ENCODE results near the gene AUTS2.

DNA sequence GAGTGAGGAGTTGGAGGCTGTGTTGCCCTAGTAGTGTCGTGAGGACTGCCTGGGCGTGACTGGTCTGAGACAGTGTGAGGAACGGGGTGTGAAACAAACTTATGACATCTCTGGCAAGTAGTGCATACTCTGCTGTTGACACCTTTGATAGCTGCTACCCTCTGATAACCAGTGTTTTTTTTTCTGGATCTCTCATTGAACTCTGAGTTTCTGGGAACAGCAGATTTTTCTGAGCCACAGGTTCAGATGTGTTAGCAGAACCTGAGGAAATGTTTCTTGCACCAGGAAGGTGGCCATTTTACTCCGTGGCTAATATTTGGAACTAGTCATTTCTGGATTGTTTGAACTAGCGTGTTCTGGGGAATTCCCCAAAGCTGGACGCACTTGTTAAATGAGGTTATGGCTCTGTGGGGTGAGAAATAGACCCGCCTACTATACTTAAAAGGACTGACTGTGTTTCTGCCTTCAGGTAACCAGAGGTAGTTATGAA lies 52.9 kb downstream of the AUTS2 start:
- TF ChIP-seq, protein P1, sequence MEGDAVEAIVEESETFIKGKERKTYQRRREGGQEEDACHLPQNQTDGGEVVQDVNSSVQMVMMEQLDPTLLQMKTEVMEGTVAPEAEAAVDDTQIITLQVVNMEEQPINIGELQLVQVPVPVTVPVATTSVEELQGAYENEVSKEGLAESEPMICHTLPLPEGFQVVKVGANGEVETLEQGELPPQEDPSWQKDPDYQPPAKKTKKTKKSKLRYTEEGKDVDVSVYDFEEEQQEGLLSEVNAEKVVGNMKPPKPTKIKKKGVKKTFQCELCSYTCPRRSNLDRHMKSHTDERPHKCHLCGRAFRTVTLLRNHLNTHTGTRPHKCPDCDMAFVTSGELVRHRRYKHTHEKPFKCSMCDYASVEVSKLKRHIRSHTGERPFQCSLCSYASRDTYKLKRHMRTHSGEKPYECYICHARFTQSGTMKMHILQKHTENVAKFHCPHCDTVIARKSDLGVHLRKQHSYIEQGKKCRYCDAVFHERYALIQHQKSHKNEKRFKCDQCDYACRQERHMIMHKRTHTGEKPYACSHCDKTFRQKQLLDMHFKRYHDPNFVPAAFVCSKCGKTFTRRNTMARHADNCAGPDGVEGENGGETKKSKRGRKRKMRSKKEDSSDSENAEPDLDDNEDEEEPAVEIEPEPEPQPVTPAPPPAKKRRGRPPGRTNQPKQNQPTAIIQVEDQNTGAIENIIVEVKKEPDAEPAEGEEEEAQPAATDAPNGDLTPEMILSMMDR (IDR thresholded peaks at IDR 0.05; ENCODE audit: poor library complexity, severe bottlenecking), result no peak
- no peak for TF ChIP-seq RAD21 (conservative IDR thresholded peaks at IDR 0.05)
- TF ChIP-seq EP300 (conservative IDR thresholded peaks at IDR 0.05; ENCODE audit: poor library complexity, severe bottlenecking), result no peak
- TF ChIP-seq POLR2AphosphoS5 (IDR thresholded peaks at IDR 0.05), result no peak
- TF ChIP-seq EZH2 (IDR thresholded peaks at IDR 0.05; ENCODE audit: borderline replicate concordance, insufficient read depth, low read length, poor library complexity, severe bottlenecking), result no peak
